GM19351 (cell line): ENCODE measurements around the gene SERTAD4.
"Not testable (repeated sequence)": the region's sequence is repeated elsewhere in the genome, so short reads cannot be mapped to it uniquely, and the experiment has no call there.

ENCODE experiments used
- ATAC-seq: cut with Tn5 transposase; IDR thresholded peaks from one replicate; pipeline ENCODE4 v1.9.1; 2021; ENCODE audit warnings: mild to moderate bottlenecking, moderate library complexity; ENCODE audit not compliant: unreplicated experiment

SERTAD4 gene

GRCh38 chr1:210257698-210258529 lies 25.3 kb downstream of the SERTAD4 start:
- no peak for ATAC-seq

GRCh38 chr1:210259561-210259960 lies 27.0 kb downstream of the SERTAD4 start:
- no peak for ATAC-seq

GRCh38 chr1:210260096-210260495 lies 27.5 kb downstream of the SERTAD4 start:
- ATAC-seq: no peak

GRCh38 chr1:210262167-210262896 lies 29.7 kb downstream of the SERTAD4 start:
- ATAC-seq: no peak

- no peak for ATAC-seq
These were observed 30.3 kb downstream of the SERTAD4 start for GRCh38 chr1:210262897-210263272.

GRCh38 chr1:210263963-210264362 lies 31.4 kb downstream of the SERTAD4 start:
- ATAC-seq: no peak

- no peak for ATAC-seq
These were observed 32.1 kb downstream of the SERTAD4 start for GRCh38 chr1:210264496-210265380.

GRCh38 chr1:210265392-210265955 lies 32.9 kb downstream of the SERTAD4 start:
- ATAC-seq: not testable (repeated sequence)

- ATAC-seq: no peak
These were observed 37.4 kb downstream of the SERTAD4 start for GRCh38 chr1:210269981-210270380.

- ATAC-seq: no peak
These were observed 40.1 kb downstream of the SERTAD4 start for GRCh38 chr1:210272666-210273065.

GRCh38 chr1:210280221-210280620 lies 47.6 kb downstream of the SERTAD4 start:
- ATAC-seq: no peak

- no peak for ATAC-seq
These were observed 55.5 kb downstream of the SERTAD4 start for GRCh38 chr1:210288116-210288515.

- ATAC-seq: no peak
These were observed 56.7 kb downstream of the SERTAD4 start for GRCh38 chr1:210289248-210289647.

- no peak for ATAC-seq
These were observed 58.6 kb downstream of the SERTAD4 start for GRCh38 chr1:210291081-210291764.

GRCh38 chr1:210291786-210292230 lies 59.2 kb downstream of the SERTAD4 start:
- ATAC-seq: no peak

GRCh38 chr1:210292231-210292871 lies 59.8 kb downstream of the SERTAD4 start:
- ATAC-seq: peak; percentile 87

- ATAC-seq: no peak
These were observed 60.6 kb downstream of the SERTAD4 start for GRCh38 chr1:210293171-210293607.

GRCh38 chr1:210294999-210295745 lies 62.6 kb downstream of the SERTAD4 start:
- ATAC-seq: no peak
